Endothelial cell (in vitro differentiated cells): ENCODE results near the gene SAPCD1. TPM values are rescaled to one million over a fixed set of nuclear protein-coding genes. Genes with fewer than 3 reads are reported as not detected.
"Not testable (repeated sequence)": the region's sequence is repeated elsewhere in the genome, so short reads cannot be mapped to it uniquely, and the experiment has no call there.

ENCODE experiments used
- DNase-seq: peaks from one replicate; pipeline ENCODE4 v3.0.0; 2021; ENCODE audit warnings: low spot score
- H3K27ac Mint-ChIP-seq: one replicate; pipeline ENCODE4 v1.8.0; 2021; ENCODE audit warnings: mixed read lengths, inconsistent platforms; ENCODE audit not compliant: unreplicated experiment
- H3K27me3 Mint-ChIP-seq: one replicate; pipeline ENCODE4 v1.8.0; 2021; ENCODE audit warnings: mild to moderate bottlenecking, moderate library complexity, mixed read lengths, inconsistent platforms; ENCODE audit not compliant: unreplicated experiment
- H3K36me3 Mint-ChIP-seq: one replicate; pipeline ENCODE4 v1.8.0; 2021; ENCODE audit warnings: mild to moderate bottlenecking, low read depth, mixed read lengths, inconsistent platforms; ENCODE audit not compliant: unreplicated experiment
- H3K4me1 Mint-ChIP-seq: one replicate; pipeline ENCODE4 v1.8.0; 2021; ENCODE audit warnings: mild to moderate bottlenecking, mixed read lengths, inconsistent platforms; ENCODE audit not compliant: unreplicated experiment
- H3K4me3 Mint-ChIP-seq: one replicate; pipeline ENCODE4 v1.8.0; 2021; ENCODE audit warnings: mild to moderate bottlenecking, mixed read lengths, inconsistent platforms; ENCODE audit not compliant: unreplicated experiment
- H3K9me3 Mint-ChIP-seq: one replicate; pipeline ENCODE4 v1.8.0; 2021; ENCODE audit warnings: mixed read lengths, inconsistent platforms; ENCODE audit not compliant: unreplicated experiment
- CTCF ChIP-seq: fragments of 200-600 bp; sonication (generic); IDR thresholded peaks from one replicate; pipeline ENCODE4 v1.5.0; 2021; ENCODE audit warnings: antibody characterized with exemption; ENCODE audit not compliant: unreplicated experiment
- total RNA-seq: library from RNA; stranded (reverse); fragmentation: NEBNext Ultra II Directional; extraction: Animal tissue kit (Norgen Biotek cat#: 25700); gene quantifications from one replicate; pipeline ENCODE4 v1.2.1, GENCODE V29; 2021; ENCODE audit not compliant: unreplicated experiment

The SAPCD1 gene
- total RNA-seq, 1 donor from 2014 or later: 2.4 TPM

GRCh38 chr6:31791324-31792089 is 29.1 kb downstream of the SAPCD1 start:
- Mint-ChIP-seq H3K36me3 (peaks cover 8% of the 10 kb centered on the region), H3K4me1 (peaks cover 13% of the 10 kb centered on the region), H3K4me3 (peak overlapping the region; percentile 72), H3K27me3 (peaks cover 6% of the 10 kb centered on the region), H3K9me3 (no peaks in the 10 kb centered on the region), H3K27ac (no peak overlapping the region)
- TF ChIP-seq CTCF: no peak
- DNase-seq: peak; percentile 70

GRCh38 chr6:31792090-31792374 is 29.6 kb downstream of the SAPCD1 start:
- Mint-ChIP-seq H3K36me3 (peaks cover 11% of the 10 kb centered on the region), H3K4me3 (no peak overlapping the region), H3K4me1 (peaks cover 15% of the 10 kb centered on the region), H3K9me3 (no peaks in the 10 kb centered on the region), H3K27ac (no peak overlapping the region), H3K27me3 (peaks cover 8% of the 10 kb centered on the region)
- DNase-seq: no peak
- no peak for TF ChIP-seq CTCF

GRCh38 chr6:31792761-31793171 is 30.3 kb downstream of the SAPCD1 start:
- no peak for TF ChIP-seq CTCF
- Mint-ChIP-seq H3K4me3 (no peak overlapping the region), H3K27me3 (peaks cover 8% of the 10 kb centered on the region), H3K27ac (no peak overlapping the region), H3K4me1 (peaks cover 18% of the 10 kb centered on the region), H3K9me3 (no peaks in the 10 kb centered on the region), H3K36me3 (peaks cover 12% of the 10 kb centered on the region)
- DNase-seq: no peak

- H3K4me3 Mint-ChIP-seq: peak overlapping the region; percentile 83
- not testable (repeated sequence) for H3K27me3 Mint-ChIP-seq, H3K27ac Mint-ChIP-seq, H3K9me3 Mint-ChIP-seq, DNase-seq
- peaks cover 19% of the 10 kb centered on the region for H3K4me1 Mint-ChIP-seq
- H3K36me3 Mint-ChIP-seq: peaks cover 12% of the 10 kb centered on the region
Measured at GRCh38 chr6:31793927-31794245, 31.4 kb downstream of the SAPCD1 start.

GRCh38 chr6:31794294-31794865 is 31.9 kb downstream of the SAPCD1 start:
- H3K9me3 Mint-ChIP-seq: no peaks in the 10 kb centered on the region
- H3K4me1 Mint-ChIP-seq: peaks cover 19% of the 10 kb centered on the region
- no peak for DNase-seq
- no peak for TF ChIP-seq CTCF
- H3K36me3 Mint-ChIP-seq: peaks cover 12% of the 10 kb centered on the region
- peak overlapping the region; percentile 83 for H3K4me3 Mint-ChIP-seq
- peak overlapping the region; percentile 20 for H3K27ac Mint-ChIP-seq
- peaks cover 8% of the 10 kb centered on the region for H3K27me3 Mint-ChIP-seq
